Measurements from ENCODE around the gene NUDT16L1. TPM values are rescaled to one million over a fixed set of nuclear protein-coding genes. Genes with fewer than 3 reads are reported as not detected.
"Not testable (repeated sequence)": the region's sequence is repeated elsewhere in the genome, so short reads cannot be mapped to it uniquely, and the experiment has no call there.

The NUDT16L1 gene
- 63.5 and 83.0 TPM in 2 replicates for total RNA-seq (2014; rRNA removed; shearing (Covaris generic))

GRCh38 chr16:4693296-4693955 is at the start of gene NUDT16L1:
Gene NUDT16L1, plus strand, starts transcription at chr16:4693562. Its CDS starts 165 bp downstream, at chr16:4693727.
- Histone ChIP-seq H3K36me3 (peaks cover 50% of the 10 kb centered on the region), H3K27me3 (replicated peaks) (no peaks in the 10 kb centered on the region), H3K4me3 (peak within 1 kb of the TSS; percentile 91), H3K27ac (peak within 1 kb of the TSS; percentile 10; the same call in 1 of the 2 replicates), H3K4me1 (replicated peaks) (peaks cover 14% of the 10 kb centered on the region), H3K9me3 (replicated peaks) (no peaks in the 10 kb centered on the region)
- peak; percentile 92 to 95 for DNase-seq (ENCODE audit: low read depth in 1 of 2, low spot score in 2 of 2)

- Histone ChIP-seq H3K27me3 (replicated peaks) (no peaks in the 10 kb centered on the region), H3K27ac (no peak overlapping the region), H3K4me1 (replicated peaks) (no peaks in the 10 kb centered on the region), H3K9me3 (replicated peaks) (no peaks in the 10 kb centered on the region), H3K36me3 (peaks cover 39% of the 10 kb centered on the region), H3K4me3 (no peak overlapping the region)
- no peak for DNase-seq (ENCODE audit: low read depth in 1 of 2, low spot score in 2 of 2)
Measured at GRCh38 chr16:4646773-4647643, 46.4 kb upstream of the NUDT16L1 start.

GRCh38 chr16:4647644-4647980 is 45.8 kb upstream of the NUDT16L1 start:
- no peaks in the 10 kb centered on the region for H3K4me1 ChIP-seq (replicated peaks)
- no peaks in the 10 kb centered on the region for H3K27me3 ChIP-seq (replicated peaks)
- no peak overlapping the region for H3K4me3 ChIP-seq
- no peaks in the 10 kb centered on the region for H3K9me3 ChIP-seq (replicated peaks)
- H3K27ac ChIP-seq = no peak overlapping the region
- no peak for DNase-seq (ENCODE audit: low read depth in 1 of 2, low spot score in 2 of 2)
- H3K36me3 ChIP-seq = peaks cover 45% of the 10 kb centered on the region

GRCh38 chr16:4648917-4649316 is 44.4 kb upstream of the NUDT16L1 start:
- no peak overlapping the region for H3K27ac ChIP-seq
- no peak overlapping the region for H3K4me3 ChIP-seq
- H3K36me3 ChIP-seq = peaks cover 55% of the 10 kb centered on the region
- no peak for DNase-seq (ENCODE audit: low read depth in 1 of 2, low spot score in 2 of 2)
- H3K4me1 ChIP-seq (replicated peaks) = no peaks in the 10 kb centered on the region
- no peaks in the 10 kb centered on the region for H3K9me3 ChIP-seq (replicated peaks)
- no peaks in the 10 kb centered on the region for H3K27me3 ChIP-seq (replicated peaks)

GRCh38 chr16:4649744-4650442 is 43.5 kb upstream of the NUDT16L1 start:
- Histone ChIP-seq H3K27me3 (replicated peaks) (no peaks in the 10 kb centered on the region), H3K4me1 (replicated peaks) (no peaks in the 10 kb centered on the region), H3K4me3 (no peak overlapping the region), H3K36me3 (peaks cover 63% of the 10 kb centered on the region), H3K9me3 (replicated peaks) (no peaks in the 10 kb centered on the region), H3K27ac (no peak overlapping the region)
- no peak for DNase-seq (ENCODE audit: low read depth in 1 of 2, low spot score in 2 of 2)

- H3K4me3 ChIP-seq; H3K27me3 ChIP-seq (replicated peaks); H3K9me3 ChIP-seq (replicated peaks); H3K27ac ChIP-seq; H3K4me1 ChIP-seq (replicated peaks): not testable (repeated sequence)
- peaks cover 65% of the 10 kb centered on the region for H3K36me3 ChIP-seq
- peak; percentile 38 to 81 for DNase-seq (ENCODE audit: low read depth in 1 of 2, low spot score in 2 of 2)
Measured at GRCh38 chr16:4650443-4651074, 42.8 kb upstream of the NUDT16L1 start.

GRCh38 chr16:4651827-4652226 is 41.5 kb upstream of the NUDT16L1 start:
- Histone ChIP-seq H3K4me1 (replicated peaks) (no peaks in the 10 kb centered on the region), H3K9me3 (replicated peaks) (no peaks in the 10 kb centered on the region), H3K27me3 (replicated peaks) (no peaks in the 10 kb centered on the region), H3K27ac (no peak overlapping the region), H3K4me3 (no peak overlapping the region), H3K36me3 (peaks cover 70% of the 10 kb centered on the region)
- DNase-seq (ENCODE audit: low read depth in 1 of 2, low spot score in 2 of 2) = no peak

- Histone ChIP-seq H3K27ac (no peak overlapping the region), H3K4me1 (replicated peaks) (no peaks in the 10 kb centered on the region), H3K36me3 (peaks cover 70% of the 10 kb centered on the region), H3K4me3 (no peak overlapping the region), H3K27me3 (replicated peaks) (no peaks in the 10 kb centered on the region), H3K9me3 (replicated peaks) (no peaks in the 10 kb centered on the region)
- DNase-seq (ENCODE audit: low read depth in 1 of 2, low spot score in 2 of 2) = no peak
Measured at GRCh38 chr16:4652561-4652960, 40.8 kb upstream of the NUDT16L1 start.

- Histone ChIP-seq H3K4me1 (replicated peaks) (no peaks in the 10 kb centered on the region), H3K4me3 (no peak overlapping the region), H3K9me3 (replicated peaks) (no peaks in the 10 kb centered on the region), H3K27ac (no peak overlapping the region), H3K27me3 (replicated peaks) (no peaks in the 10 kb centered on the region), H3K36me3 (peaks cover 74% of the 10 kb centered on the region)
- no peak for DNase-seq (ENCODE audit: low read depth in 1 of 2, low spot score in 2 of 2)
Measured at GRCh38 chr16:4654011-4654963, 39.1 kb upstream of the NUDT16L1 start.

GRCh38 chr16:4654964-4655590 is 38.3 kb upstream of the NUDT16L1 start:
- Histone ChIP-seq H3K9me3 (replicated peaks) (no peaks in the 10 kb centered on the region), H3K27ac (no peak overlapping the region), H3K4me1 (replicated peaks) (no peaks in the 10 kb centered on the region), H3K4me3 (no peak overlapping the region), H3K36me3 (peaks cover 71% of the 10 kb centered on the region), H3K27me3 (replicated peaks) (no peaks in the 10 kb centered on the region)
- DNase-seq (ENCODE audit: low read depth in 1 of 2, low spot score in 2 of 2) = no peak

- H3K27ac ChIP-seq = no peak overlapping the region
- peaks cover 65% of the 10 kb centered on the region for H3K36me3 ChIP-seq
- DNase-seq (ENCODE audit: low read depth in 1 of 2, low spot score in 2 of 2) = no peak
- no peaks in the 10 kb centered on the region for H3K4me1 ChIP-seq (replicated peaks)
- H3K27me3 ChIP-seq (replicated peaks) = no peaks in the 10 kb centered on the region
- no peak overlapping the region for H3K4me3 ChIP-seq
- no peaks in the 10 kb centered on the region for H3K9me3 ChIP-seq (replicated peaks)
Measured at GRCh38 chr16:4655801-4656200, 37.6 kb upstream of the NUDT16L1 start.

- Histone ChIP-seq H3K36me3 (peaks cover 61% of the 10 kb centered on the region), H3K4me1 (replicated peaks) (no peaks in the 10 kb centered on the region), H3K4me3 (no peak overlapping the region), H3K27ac (no peak overlapping the region), H3K9me3 (replicated peaks) (no peaks in the 10 kb centered on the region), H3K27me3 (replicated peaks) (no peaks in the 10 kb centered on the region)
- DNase-seq (ENCODE audit: low read depth in 1 of 2, low spot score in 2 of 2) = no peak
Measured at GRCh38 chr16:4656221-4656620, 37.1 kb upstream of the NUDT16L1 start.

Data from SJSA1 (cell line).